SK-N-SH (cell line): Measurements from ENCODE around the gene ARID1A. TPM values are rescaled to one million over a fixed set of nuclear protein-coding genes. Genes with fewer than 3 reads are reported as not detected.

ENCODE experiments used
- CTCF ChIA-PET: fragments of 300-600, 350-600 bp; formaldehyde crosslinking; extraction: SDS; loops from one replicate; lab custom pipeline; 2021; lab: Yijun Ruan, JAX
- POLR2A ChIA-PET: fragments of 350-600 bp; sonication (Branson Sonifier 250); formaldehyde crosslinking; extraction: SDS; loops from one replicate; lab custom pipeline; 2020; ENCODE audit warnings: antibody characterized with exemption, inconsistent platforms; lab: Yijun Ruan, JAX
- DNase-seq: peaks from one replicate; pipeline ENCODE4 v3.0.0; 2012
- H2AFZ ChIP-seq: fragments of 200-600 bp; sonication (generic); 2 replicates; pipeline ENCODE4 v1.8.1; 2016; ENCODE audit warnings: antibody characterized with exemption, mild to moderate bottlenecking, low read depth
- H3F3A ChIP-seq: fragments of 200-600 bp; sonication (generic); replicated peaks from 2 replicates; pipeline ENCODE3; 2016; ENCODE audit warnings: antibody characterized with exemption, mild to moderate bottlenecking; ENCODE audit not compliant: insufficient read depth
- H3K27ac ChIP-seq, 2 experiments: fragments of 200-500 bp in 1 of 2; fragments of 200-600 bp in 1 of 2; sonication (Bioruptor generic) in 1 of 2; sonication (generic), shearing (Covaris generic) in 1 of 2; 2 replicates each; pipeline versions ENCODE4 v1.5.1 to v1.6.1; 2014 to 2016; ENCODE audit warnings: low read depth in 2 of 2, inconsistent platforms in 1 of 2, low read length in 1 of 2, mild to moderate bottlenecking in 1 of 2, mixed read lengths in 1 of 2
- H3K27me3 ChIP-seq: fragments of 200-600 bp; sonication (generic), shearing (Covaris generic); 2 replicates; pipeline ENCODE4 v1.6.1; 2016; ENCODE audit warnings: mixed run types; ENCODE audit not compliant: insufficient read depth
- H3K36me3 ChIP-seq, 2 experiments: fragments of 200-500 bp in 1 of 2; fragments of 200-600 bp in 1 of 2; sonication (Bioruptor generic) in 1 of 2; sonication (generic) in 1 of 2; replicated peaks in 1 of 2; 2 replicates each; pipeline versions ENCODE3 to v1.5.1; 2014 to 2016; ENCODE audit warnings: low read length in 1 of 2, mild to moderate bottlenecking in 1 of 2; ENCODE audit not compliant: insufficient read depth in 2 of 2, control insufficient read depth in 1 of 2
- H3K4me1 ChIP-seq, 2 experiments: fragments of 200-500 bp in 1 of 2; fragments of 200-600 bp in 1 of 2; sonication (Bioruptor generic) in 1 of 2; sonication (generic), shearing (Covaris generic) in 1 of 2; 2 replicates each; pipeline versions ENCODE4 v1.5.1 to v1.6.1; 2014 to 2016; ENCODE audit warnings: low read depth in 1 of 2, low read length in 1 of 2, mixed run types in 1 of 2; ENCODE audit not compliant: insufficient read depth in 2 of 2, control insufficient read depth in 1 of 2
- H3K4me2 ChIP-seq: fragments of 200-600 bp; sonication (generic), shearing (Covaris generic); 2 replicates; pipeline ENCODE4 v1.6.1; 2017; ENCODE audit warnings: mixed run types
- H3K4me3 ChIP-seq, 2 experiments: fragments of 200-500 bp in 1 of 2; fragments of 200-600 bp in 1 of 2; sonication (Bioruptor generic) in 1 of 2; sonication (generic), shearing (Covaris generic) in 1 of 2; 2 replicates each; pipeline versions ENCODE4 v1.5.1 to v1.8.1; 2014 to 2016; ENCODE audit warnings: low read depth in 2 of 2, inconsistent platforms in 1 of 2, low read length in 1 of 2, mild to moderate bottlenecking in 1 of 2, mixed read lengths in 1 of 2, moderate library complexity in 1 of 2
- H3K79me2 ChIP-seq: fragments of 200-600 bp; sonication (generic); 2 replicates; pipeline ENCODE4 v1.8.1; 2017; ENCODE audit warnings: mild to moderate bottlenecking; ENCODE audit not compliant: insufficient read depth
- H3K9ac ChIP-seq: fragments of 200-600 bp; sonication (generic); 2 replicates; pipeline ENCODE4 v1.6.1; 2017; ENCODE audit warnings: mixed run types
- H3K9me2 ChIP-seq: fragments of 200-600 bp; sonication (generic); 2 replicates; pipeline ENCODE4 v1.6.1; 2017; ENCODE audit warnings: mixed run types
- H3K9me3 ChIP-seq: fragments of 200-600 bp; sonication (generic); 2 replicates; pipeline ENCODE4 v1.6.1; 2017; ENCODE audit warnings: mixed run types, mild to moderate bottlenecking, moderate library complexity
- H4K20me1 ChIP-seq: fragments of 200-600 bp; sonication (generic); 2 replicates; pipeline ENCODE4 v1.6.1; 2017; ENCODE audit warnings: mild to moderate bottlenecking, mixed run types; ENCODE audit not compliant: insufficient read depth
- CHD2 ChIP-seq: fragments of 150-350 bp; IDR thresholded peaks from 2 replicates; pipeline ENCODE4 v1.6.1; 2018; ENCODE audit warnings: low read length; ENCODE audit not compliant: partially characterized antibody
- ELF1 ChIP-seq: IDR thresholded peaks from 2 replicates; pipeline ENCODE4 v1.4.0; 2012
- EP300 ChIP-seq, 2 experiments: IDR thresholded peaks; 2 replicates each; pipeline versions ENCODE4 v1.4.0 to v1.6.1; 2012; ENCODE audit warnings: borderline replicate concordance in 1 of 2, low read depth in 1 of 2, low read length in 1 of 2
- FOXJ3 ChIP-seq: sonication (generic); formaldehyde crosslinking; IDR thresholded peaks from 2 replicates; pipeline ENCODE4 v1.5.1; 2020; ENCODE audit warnings: mild to moderate bottlenecking, missing genetic modification reagents
- JUND ChIP-seq: IDR thresholded peaks from 2 replicates; pipeline ENCODE4 v1.4.0; 2012
- MAX ChIP-seq: IDR thresholded peaks from 2 replicates; pipeline ENCODE4 v1.4.0; 2012; ENCODE audit warnings: low read depth
- MEF2A ChIP-seq: IDR thresholded peaks from 2 replicates; pipeline ENCODE4 v1.4.0; 2012; ENCODE audit warnings: low read depth, borderline replicate concordance
- MXI1 ChIP-seq: IDR thresholded peaks from 2 replicates; pipeline ENCODE4 v1.6.1; 2012; ENCODE audit warnings: mild to moderate bottlenecking, low read depth, low read length, improper control_type of control experiment
- RCOR1 ChIP-seq: fragments of 150-350 bp; IDR thresholded peaks from 2 replicates; pipeline ENCODE4 v1.6.1; 2017; ENCODE audit warnings: antibody characterized with exemption, low read length
- RFX5 ChIP-seq: IDR thresholded peaks from 2 replicates; pipeline ENCODE4 v1.6.1; 2012; ENCODE audit warnings: mild to moderate bottlenecking, improper control_type of control experiment, low read length
- RXRA ChIP-seq: IDR thresholded peaks from 2 replicates; pipeline ENCODE4 v1.4.0; 2012; ENCODE audit warnings: low read depth, mild to moderate bottlenecking, borderline replicate concordance
- SMC3 ChIP-seq: IDR thresholded peaks from 2 replicates; pipeline ENCODE4 v1.6.1; 2012; ENCODE audit warnings: low read depth, low read length, improper control_type of control experiment
- TCF12 ChIP-seq: IDR thresholded peaks from 2 replicates; pipeline ENCODE4 v1.4.0; 2012
- TEAD4 ChIP-seq: IDR thresholded peaks from 2 replicates; pipeline ENCODE4 v1.4.0; 2012; ENCODE audit warnings: mild to moderate bottlenecking, borderline replicate concordance; ENCODE audit not compliant: insufficient read depth
- USF1 ChIP-seq: IDR thresholded peaks from 2 replicates; pipeline ENCODE4 v1.4.0; 2012; ENCODE audit warnings: low read depth, borderline replicate concordance
- WGBS: methylation state at CpG from one replicate; pipeline ENCODE4 v1.1.6; 2017; ENCODE audit warnings: low lambda C conversion rate; 5-methylcytosine and 5-hydroxymethylcytosine counted together
- polyA plus RNA-seq, 3 experiments: library from polyadenylated mRNA; depleted of rRNA; stranded (reverse); fragments of >200 nt; gene quantifications; 2 replicates each; pipeline ENCODE4 v1.2.3, GENCODE V29; 2012
- TF ChIP-seq, protein P1 (sequence below): fragments of 200-600 bp; sonication (generic); IDR thresholded peaks from 2 replicates; pipeline ENCODE4 v1.6.1; 2017; ENCODE audit warnings: antibody characterized with exemption, mild to moderate bottlenecking, moderate library complexity
- TF ChIP-seq, protein P2 (sequence below): fragments of 150-350 bp; IDR thresholded peaks from 2 replicates; pipeline ENCODE4 v1.6.1; 2016; ENCODE audit warnings: mild to moderate bottlenecking, low read depth, low read length
- TF ChIP-seq, protein P3 (sequence below): IDR thresholded peaks from 2 replicates; pipeline ENCODE4 v1.4.0; 2012; ENCODE audit warnings: low read depth, borderline replicate concordance

ARID1A gene
- polyA plus RNA-seq, 1 of the 3 experiments (the other 2 are of a cell fraction): 26.5 TPM

GRCh38 chr1:26783646-26784022 lies 87.8 kb downstream of the ARID1A start:
- Histone ChIP-seq H3K9me2 (no peaks in the 10 kb centered on the region), H3K27me3 (no peaks in the 10 kb centered on the region), H2AFZ (no peak overlapping the region), H3K9me3 (no peaks in the 10 kb centered on the region), H3K36me3 (peaks cover 25 to 53% of the 10 kb centered on the region in 2 experiments), H3K4me2 (0 out of 2 replicates have a peak overlapping the region, but pooled peaks have one; percentile 27), H4K20me1 (peaks cover 4% of the 10 kb centered on the region; the same call in 1 of the 2 replicates), H3F3A (peaks cover 34% of the 10 kb centered on the region), H3K4me3 (no peak overlapping the region), H3K9ac (no peak overlapping the region), H3K27ac (peak overlapping the region in 1 of 2 experiments; percentile 98; a peak in 3 of 4 replicates), H3K4me1 (peaks cover 26 to 34% of the 10 kb centered on the region in 2 experiments), H3K79me2 (peaks cover 40% of the 10 kb centered on the region)
- CTCF ChIA-PET: interaction anchor here (1.4 kb wide), 1 partner anchor 12 kb away, joined by 4 read pairs; no protein-coding TSS in a partner anchor
- POLR2A ChIA-PET: interaction anchor here (0.5 to 1.4 kb wide), 2 partner anchors 26 to 82 kb away, joined by 3 to 4 read pairs; no protein-coding TSS in a partner anchor
- 92% methylated on average over 5 of the region's 5 CpGs for WGBS
- no peak for TF ChIP-seq RXRA
- TF ChIP-seq TCF12: no peak
- TF ChIP-seq SMC3: no peak
- no peak for TF ChIP-seq CHD2
- no peak for TF ChIP-seq TEAD4
- no peak for TF ChIP-seq MXI1
- TF ChIP-seq USF1: no peak
- TF ChIP-seq ELF1: no peak
- TF ChIP-seq, protein P1, sequence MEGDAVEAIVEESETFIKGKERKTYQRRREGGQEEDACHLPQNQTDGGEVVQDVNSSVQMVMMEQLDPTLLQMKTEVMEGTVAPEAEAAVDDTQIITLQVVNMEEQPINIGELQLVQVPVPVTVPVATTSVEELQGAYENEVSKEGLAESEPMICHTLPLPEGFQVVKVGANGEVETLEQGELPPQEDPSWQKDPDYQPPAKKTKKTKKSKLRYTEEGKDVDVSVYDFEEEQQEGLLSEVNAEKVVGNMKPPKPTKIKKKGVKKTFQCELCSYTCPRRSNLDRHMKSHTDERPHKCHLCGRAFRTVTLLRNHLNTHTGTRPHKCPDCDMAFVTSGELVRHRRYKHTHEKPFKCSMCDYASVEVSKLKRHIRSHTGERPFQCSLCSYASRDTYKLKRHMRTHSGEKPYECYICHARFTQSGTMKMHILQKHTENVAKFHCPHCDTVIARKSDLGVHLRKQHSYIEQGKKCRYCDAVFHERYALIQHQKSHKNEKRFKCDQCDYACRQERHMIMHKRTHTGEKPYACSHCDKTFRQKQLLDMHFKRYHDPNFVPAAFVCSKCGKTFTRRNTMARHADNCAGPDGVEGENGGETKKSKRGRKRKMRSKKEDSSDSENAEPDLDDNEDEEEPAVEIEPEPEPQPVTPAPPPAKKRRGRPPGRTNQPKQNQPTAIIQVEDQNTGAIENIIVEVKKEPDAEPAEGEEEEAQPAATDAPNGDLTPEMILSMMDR: no peak
- no peak for TF ChIP-seq MAX
- TF ChIP-seq RCOR1: no peak
- TF ChIP-seq, protein P2, sequence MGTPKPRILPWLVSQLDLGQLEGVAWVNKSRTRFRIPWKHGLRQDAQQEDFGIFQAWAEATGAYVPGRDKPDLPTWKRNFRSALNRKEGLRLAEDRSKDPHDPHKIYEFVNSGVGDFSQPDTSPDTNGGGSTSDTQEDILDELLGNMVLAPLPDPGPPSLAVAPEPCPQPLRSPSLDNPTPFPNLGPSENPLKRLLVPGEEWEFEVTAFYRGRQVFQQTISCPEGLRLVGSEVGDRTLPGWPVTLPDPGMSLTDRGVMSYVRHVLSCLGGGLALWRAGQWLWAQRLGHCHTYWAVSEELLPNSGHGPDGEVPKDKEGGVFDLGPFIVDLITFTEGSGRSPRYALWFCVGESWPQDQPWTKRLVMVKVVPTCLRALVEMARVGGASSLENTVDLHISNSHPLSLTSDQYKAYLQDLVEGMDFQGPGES: no peak
- TF ChIP-seq, protein P3, sequence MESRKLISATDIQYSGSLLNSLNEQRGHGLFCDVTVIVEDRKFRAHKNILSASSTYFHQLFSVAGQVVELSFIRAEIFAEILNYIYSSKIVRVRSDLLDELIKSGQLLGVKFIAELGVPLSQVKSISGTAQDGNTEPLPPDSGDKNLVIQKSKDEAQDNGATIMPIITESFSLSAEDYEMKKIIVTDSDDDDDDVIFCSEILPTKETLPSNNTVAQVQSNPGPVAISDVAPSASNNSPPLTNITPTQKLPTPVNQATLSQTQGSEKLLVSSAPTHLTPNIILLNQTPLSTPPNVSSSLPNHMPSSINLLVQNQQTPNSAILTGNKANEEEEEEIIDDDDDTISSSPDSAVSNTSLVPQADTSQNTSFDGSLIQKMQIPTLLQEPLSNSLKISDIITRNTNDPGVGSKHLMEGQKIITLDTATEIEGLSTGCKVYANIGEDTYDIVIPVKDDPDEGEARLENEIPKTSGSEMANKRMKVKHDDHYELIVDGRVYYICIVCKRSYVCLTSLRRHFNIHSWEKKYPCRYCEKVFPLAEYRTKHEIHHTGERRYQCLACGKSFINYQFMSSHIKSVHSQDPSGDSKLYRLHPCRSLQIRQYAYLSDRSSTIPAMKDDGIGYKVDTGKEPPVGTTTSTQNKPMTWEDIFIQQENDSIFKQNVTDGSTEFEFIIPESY: no peak
- TF ChIP-seq RFX5: no peak
- TF ChIP-seq EP300 (IDR thresholded peaks at IDR 0.05; ENCODE audit: borderline replicate concordance in 1 of 2, low read depth in 1 of 2, low read length in 1 of 2): no peak
- TF ChIP-seq FOXJ3 (CRISPR knock-in tag): no peak
- TF ChIP-seq MEF2A: no peak
- TF ChIP-seq JUND: no peak
- no peak for DNase-seq
